WTC11 (cell line): ENCODE data around the gene CELSR2. TPM values are rescaled to one million over a fixed set of nuclear protein-coding genes. Genes with fewer than 3 reads are reported as not detected.

Experiments used
- ATAC-seq: fragments of 200-7000 bp; cut with Tn5 transposase; 2 replicates; pipeline ENCODE4 v1.10.0; 2021; ENCODE audit warnings: mild to moderate bottlenecking, moderate library complexity
- CTCF ChIA-PET: fragments of 300-600 bp; sonication (Branson Sonifier 250); formaldehyde crosslinking; loops from one replicate; lab custom pipeline; 2021; ENCODE audit warnings: antibody characterized with exemption; lab: Charles Lee
- POLR2A ChIA-PET: fragments of 350-600 bp; sonication (Branson Sonifier 250); formaldehyde crosslinking; loops from one replicate; lab custom pipeline; 2021; ENCODE audit warnings: antibody characterized with exemption; lab: Charles Lee
- DNase-seq: peaks from one replicate; pipeline ENCODE4 v3.0.0; 2021; ENCODE audit warnings: low spot score
- H3K27ac Mint-ChIP-seq: 2 replicates; pipeline ENCODE4 v1.8.0; 2021; ENCODE audit warnings: mixed read lengths
- H3K27me3 Mint-ChIP-seq: 2 replicates; pipeline ENCODE4 v1.8.0; 2021; ENCODE audit warnings: low read depth, mild to moderate bottlenecking, moderate library complexity, mixed read lengths
- H3K36me3 Mint-ChIP-seq: 2 replicates; pipeline ENCODE4 v1.8.0; 2021; ENCODE audit warnings: mixed read lengths
- H3K4me1 Mint-ChIP-seq: 2 replicates; pipeline ENCODE4 v1.8.0; 2022; ENCODE audit warnings: mixed read lengths
- H3K4me3 Mint-ChIP-seq: 2 replicates; pipeline ENCODE4 v1.8.0; 2021; ENCODE audit warnings: mild to moderate bottlenecking, moderate library complexity, mixed read lengths
- H3K9me3 Mint-ChIP-seq: 2 replicates; pipeline ENCODE4 v1.8.0; 2021; ENCODE audit warnings: mixed read lengths
- CREB1 ChIP-seq: sonication (generic); formaldehyde crosslinking; IDR thresholded peaks from 2 replicates; pipeline ENCODE4 v1.8.0; 2023; ENCODE audit warnings: mild to moderate bottlenecking, missing genetic modification reagents
- CREM ChIP-seq: sonication (generic); formaldehyde crosslinking; IDR thresholded peaks from 2 replicates; pipeline ENCODE4 v1.8.1; 2022; ENCODE audit warnings: mild to moderate bottlenecking, missing genetic modification reagents, moderate library complexity
- CTCF ChIP-seq: fragments of 200-600 bp; IDR thresholded peaks from 2 replicates; pipeline ENCODE4 v1.8.0; 2022; ENCODE audit warnings: antibody characterized with exemption
- ERG ChIP-seq: fragments of 250-450 bp; sonication (Bioruptor Pico); IDR thresholded peaks from 2 replicates; pipeline ENCODE4 v1.8.0; 2021; ENCODE audit warnings: mild to moderate bottlenecking
- FOXP1 ChIP-seq: sonication (generic); formaldehyde crosslinking; IDR thresholded peaks from 2 replicates; pipeline ENCODE4 v1.8.0; 2022; ENCODE audit warnings: missing genetic modification reagents, mild to moderate bottlenecking, moderate library complexity, borderline replicate concordance
- FOXP4 ChIP-seq: sonication (generic); formaldehyde crosslinking; IDR thresholded peaks from 2 replicates; pipeline ENCODE4 v1.8.0; 2022; ENCODE audit warnings: mild to moderate bottlenecking, missing genetic modification reagents
- HMGXB4 ChIP-seq: sonication (generic); formaldehyde crosslinking; IDR thresholded peaks from 2 replicates; pipeline ENCODE4 v1.8.1; 2023; ENCODE audit warnings: mild to moderate bottlenecking, moderate library complexity, missing genetic modification reagents
- NFYB ChIP-seq: sonication (generic); formaldehyde crosslinking; conservative IDR thresholded peaks from 2 replicates; pipeline ENCODE4 v1.8.0; 2022; ENCODE audit warnings: low read depth, missing genetic modification reagents
- PRDM15 ChIP-seq: sonication (generic); formaldehyde crosslinking; IDR thresholded peaks from 2 replicates; pipeline ENCODE4 v1.8.0; 2022; ENCODE audit warnings: missing genetic modification reagents
- RORB ChIP-seq: fragments of 250-450 bp; sonication (Bioruptor Pico); IDR thresholded peaks from 2 replicates; pipeline ENCODE4 v1.9.0; 2021; ENCODE audit warnings: mild to moderate bottlenecking
- USF1 ChIP-seq: sonication (generic); formaldehyde crosslinking; IDR thresholded peaks from 2 replicates; pipeline ENCODE4 v1.8.0; 2022; ENCODE audit warnings: mild to moderate bottlenecking, missing genetic modification reagents
- USF2 ChIP-seq: sonication (generic); formaldehyde crosslinking; IDR thresholded peaks from 2 replicates; pipeline ENCODE4 v1.8.1; 2023; ENCODE audit warnings: mild to moderate bottlenecking, missing genetic modification reagents, moderate library complexity
- ZBTB21 ChIP-seq: sonication (generic); formaldehyde crosslinking; IDR thresholded peaks from 2 replicates; pipeline ENCODE4 v1.8.1; 2023; ENCODE audit warnings: mild to moderate bottlenecking, missing genetic modification reagents, borderline replicate concordance
- ZNF138 ChIP-seq: sonication (generic); formaldehyde crosslinking; conservative IDR thresholded peaks from 2 replicates; pipeline ENCODE4 v1.8.1; 2022; ENCODE audit warnings: mild to moderate bottlenecking, moderate library complexity, missing genetic modification reagents
- ZNF219 ChIP-seq: sonication (generic); formaldehyde crosslinking; IDR thresholded peaks from 2 replicates; pipeline ENCODE4 v1.8.0; 2023; ENCODE audit warnings: missing genetic modification reagents, mild to moderate bottlenecking, borderline replicate concordance
- total RNA-seq: library from RNA; stranded (reverse); gene quantifications from 3 replicates; pipeline ENCODE4 v1.2.3, GENCODE V29; 2021

The CELSR2 gene
- total RNA-seq, 1 experiment from 2014 or later: 31.3 TPM

GRCh38 chr1:109312978-109313775 lies 63.8 kb downstream of the CELSR2 start:
- ChIA-PET CTCF (interaction anchor here (0.6 to 0.9 kb wide), 2 partner anchors 86 to 219 kb away, joined by 3 to 4 read pairs; no protein-coding TSS in a partner anchor), POLR2A (interaction anchor here (0.8 kb wide), 1 partner anchor 209 kb away, joined by 3 read pairs; no protein-coding TSS in a partner anchor)
- Mint-ChIP-seq H3K36me3 (peaks cover 38% of the 10 kb centered on the region), H3K27me3 (no peaks in the 10 kb centered on the region), H3K4me3 (no peak overlapping the region), H3K4me1 (no peaks in the 10 kb centered on the region)
- ATAC-seq: no peak
- TF ChIP-seq ERG (no peak), ZBTB21 (CRISPR knock-in tag) (no peak), PRDM15 (CRISPR knock-in tag) (no peak), USF2 (no peak), ZNF138 (CRISPR knock-in tag) (no peak), CTCF (no peak), FOXP4 (CRISPR knock-in tag) (no peak), HMGXB4 (CRISPR knock-in tag) (no peak), FOXP1 (CRISPR knock-in tag) (no peak), CREM (CRISPR knock-in tag) (no peak), RORB (CRISPR knock-in tag) (no peak)
- TF ChIP-seq, all 79 proteins: peak for 0
- no peak for DNase-seq
- no peaks in the 10 kb centered on the region for H3K9me3 Mint-ChIP-seq
- H3K27ac Mint-ChIP-seq: no peak overlapping the region

GRCh38 chr1:109314795-109315194 lies 65.5 kb downstream of the CELSR2 start:
- Mint-ChIP-seq H3K4me3 (no peak overlapping the region), H3K9me3 (no peaks in the 10 kb centered on the region), H3K27ac (no peak overlapping the region), H3K36me3 (peaks cover 38% of the 10 kb centered on the region), H3K4me1 (peaks cover 8% of the 10 kb centered on the region), H3K27me3 (no peaks in the 10 kb centered on the region)
- DNase-seq: no peak
- CTCF ChIA-PET: no interaction called here
- POLR2A ChIA-PET: no interaction called here
- no peak for ATAC-seq
- TF ChIP-seq CREB1 (CRISPR knock-in tag) (no peak), NFYB (no peak), ZNF219 (CRISPR knock-in tag) (no peak), PRDM15 (CRISPR knock-in tag) (no peak), RORB (CRISPR knock-in tag) (no peak), USF1 (CRISPR knock-in tag) (no peak)
